Mucosa of gallbladder (tissue), 1 donor: ENCODE measurements around the gene CACNG6. TPM values are rescaled to one million over a fixed set of nuclear protein-coding genes. Genes with fewer than 3 reads are reported as not detected.
"Not testable (repeated sequence)": the region's sequence is repeated elsewhere in the genome, so short reads cannot be mapped to it uniquely, and the experiment has no call there.

ENCODE experiments used
- DNase-seq: peaks from one replicate; pipeline ENCODE4 v3.0.0-alpha.2; 2020; ENCODE audit warnings: low spot score
- total RNA-seq: library from RNA; stranded (reverse); gene quantifications from one replicate; pipeline ENCODE4 v1.2.1, GENCODE V29; 2021
- donor health status: DM: no; HTN: no; CAD: no.

Gene CACNG6
- total RNA-seq = not detected

GRCh38 chr19:53991224-53992113 is at the start of gene CACNG6:
Gene CACNG6, plus strand, starts transcription at chr19:53991637. Its CDS starts 1,241 bp downstream, at chr19:53992878.
- DNase-seq = no peak

- DNase-seq = no peak
Observed at GRCh38 chr19:53942001-53942786, 49.2 kb upstream of the CACNG6 start.

- no peak for DNase-seq
Observed at GRCh38 chr19:53944416-53944815, 47.0 kb upstream of the CACNG6 start.

GRCh38 chr19:53944933-53945332 is 46.5 kb upstream of the CACNG6 start:
- DNase-seq = no peak

- DNase-seq = no peak
Observed at GRCh38 chr19:53945441-53945840, 46.0 kb upstream of the CACNG6 start.

GRCh38 chr19:53945998-53946397 is 45.4 kb upstream of the CACNG6 start:
- DNase-seq = no peak

- no peak for DNase-seq
Observed at GRCh38 chr19:53947624-53948023, 43.8 kb upstream of the CACNG6 start.

- not testable (repeated sequence) for DNase-seq
Observed at GRCh38 chr19:53948611-53949010, 42.8 kb upstream of the CACNG6 start.

GRCh38 chr19:53951436-53951835 is 40.0 kb upstream of the CACNG6 start:
- DNase-seq = no peak

GRCh38 chr19:53951947-53952346 is 39.5 kb upstream of the CACNG6 start:
- DNase-seq = no peak

GRCh38 chr19:53953383-53953782 is 38.1 kb upstream of the CACNG6 start:
- DNase-seq = no peak

- no peak for DNase-seq
Observed at GRCh38 chr19:53957448-53958167, 33.8 kb upstream of the CACNG6 start.

- DNase-seq = no peak
Observed at GRCh38 chr19:53958168-53958571, 33.3 kb upstream of the CACNG6 start.

- DNase-seq = no peak
Observed at GRCh38 chr19:53958823-53959757, 32.3 kb upstream of the CACNG6 start.

- no peak for DNase-seq
Observed at GRCh38 chr19:53960187-53960586, 31.2 kb upstream of the CACNG6 start.

GRCh38 chr19:53960886-53961285 is 30.6 kb upstream of the CACNG6 start:
- no peak for DNase-seq

- DNase-seq = no peak
Observed at GRCh38 chr19:53961523-53962356, 29.7 kb upstream of the CACNG6 start.

GRCh38 chr19:53962887-53963431 is 28.5 kb upstream of the CACNG6 start, which contains the start of gene CACNG8:
Gene CACNG8, plus strand, starts transcription at chr19:53962937.
- DNase-seq = no peak

GRCh38 chr19:53965091-53965490 is 26.3 kb upstream of the CACNG6 start:
- DNase-seq = no peak

- no peak for DNase-seq
Observed at GRCh38 chr19:53966931-53967330, 24.5 kb upstream of the CACNG6 start.
